Endothelial cell (in vitro differentiated cells): Measurements from ENCODE around the gene NRXN3. TPM values are rescaled to one million over a fixed set of nuclear protein-coding genes. Genes with fewer than 3 reads are reported as not detected.

ENCODE experiments used
- DNase-seq: peaks from one replicate; pipeline ENCODE4 v3.0.0; 2021; ENCODE audit warnings: low spot score
- H3K27ac Mint-ChIP-seq: one replicate; pipeline ENCODE4 v1.8.0; 2021; ENCODE audit warnings: mixed read lengths, inconsistent platforms; ENCODE audit not compliant: unreplicated experiment
- H3K27me3 Mint-ChIP-seq: one replicate; pipeline ENCODE4 v1.8.0; 2021; ENCODE audit warnings: mild to moderate bottlenecking, moderate library complexity, mixed read lengths, inconsistent platforms; ENCODE audit not compliant: unreplicated experiment
- H3K36me3 Mint-ChIP-seq: one replicate; pipeline ENCODE4 v1.8.0; 2021; ENCODE audit warnings: mild to moderate bottlenecking, low read depth, mixed read lengths, inconsistent platforms; ENCODE audit not compliant: unreplicated experiment
- H3K4me1 Mint-ChIP-seq: one replicate; pipeline ENCODE4 v1.8.0; 2021; ENCODE audit warnings: mild to moderate bottlenecking, mixed read lengths, inconsistent platforms; ENCODE audit not compliant: unreplicated experiment
- H3K4me3 Mint-ChIP-seq: one replicate; pipeline ENCODE4 v1.8.0; 2021; ENCODE audit warnings: mild to moderate bottlenecking, mixed read lengths, inconsistent platforms; ENCODE audit not compliant: unreplicated experiment
- H3K9me3 Mint-ChIP-seq: one replicate; pipeline ENCODE4 v1.8.0; 2021; ENCODE audit warnings: mixed read lengths, inconsistent platforms; ENCODE audit not compliant: unreplicated experiment
- CTCF ChIP-seq: fragments of 200-600 bp; sonication (generic); IDR thresholded peaks from one replicate; pipeline ENCODE4 v1.5.0; 2021; ENCODE audit warnings: antibody characterized with exemption; ENCODE audit not compliant: unreplicated experiment
- total RNA-seq: library from RNA; stranded (reverse); fragmentation: NEBNext Ultra II Directional; extraction: Animal tissue kit (Norgen Biotek cat#: 25700); gene quantifications from one replicate; pipeline ENCODE4 v1.2.1, GENCODE V29; 2021; ENCODE audit not compliant: unreplicated experiment

The NRXN3 gene
- total RNA-seq, 1 donor from 2014 or later = 2.3 TPM

GRCh38 chr14:79583738-79584408 is 1413.7 kb downstream of the NRXN3 start:
- Mint-ChIP-seq H3K27me3 (no peaks in the 10 kb centered on the region), H3K9me3 (no peaks in the 10 kb centered on the region), H3K36me3 (no peaks in the 10 kb centered on the region), H3K4me3 (no peak overlapping the region), H3K4me1 (no peaks in the 10 kb centered on the region), H3K27ac (no peak overlapping the region)
- TF ChIP-seq CTCF = no peak
- DNase-seq = no peak

GRCh38 chr14:79584679-79585078 is 1414.5 kb downstream of the NRXN3 start:
- no peak overlapping the region for H3K4me3 Mint-ChIP-seq
- no peaks in the 10 kb centered on the region for H3K9me3 Mint-ChIP-seq
- H3K36me3 Mint-ChIP-seq = no peaks in the 10 kb centered on the region
- DNase-seq = no peak
- no peaks in the 10 kb centered on the region for H3K4me1 Mint-ChIP-seq
- H3K27ac Mint-ChIP-seq = no peak overlapping the region
- TF ChIP-seq CTCF = no peak
- H3K27me3 Mint-ChIP-seq = no peaks in the 10 kb centered on the region

- no peak for TF ChIP-seq CTCF
- DNase-seq = no peak
- H3K4me3 Mint-ChIP-seq = no peak overlapping the region
- no peak overlapping the region for H3K27ac Mint-ChIP-seq
- H3K4me1 Mint-ChIP-seq = no peaks in the 10 kb centered on the region
- H3K27me3 Mint-ChIP-seq = no peaks in the 10 kb centered on the region
- no peaks in the 10 kb centered on the region for H3K9me3 Mint-ChIP-seq
- no peaks in the 10 kb centered on the region for H3K36me3 Mint-ChIP-seq
Observed at GRCh38 chr14:79585845-79586244, 1415.7 kb downstream of the NRXN3 start.

GRCh38 chr14:79586416-79586815 is 1416.2 kb downstream of the NRXN3 start:
- no peaks in the 10 kb centered on the region for H3K9me3 Mint-ChIP-seq
- H3K27ac Mint-ChIP-seq = no peak overlapping the region
- no peaks in the 10 kb centered on the region for H3K4me1 Mint-ChIP-seq

More at GRCh38 chr14:79586416-79586815, 1416.2 kb downstream of the NRXN3 start:
- Mint-ChIP-seq H3K4me3 (no peak overlapping the region), H3K36me3 (no peaks in the 10 kb centered on the region), H3K27me3 (no peaks in the 10 kb centered on the region)
- TF ChIP-seq CTCF = no peak
- DNase-seq = no peak
